Lower leg skin (tissue), 4 donors: ENCODE data around the gene CXCL10. TPM values are rescaled to one million over a fixed set of nuclear protein-coding genes. Genes with fewer than 3 reads are reported as not detected.

Experiments used
- DNase-seq, 2 donors: peaks; one replicate each; pipeline ENCODE4 v3.0.0-alpha.2; 2019; ENCODE audit warnings: low spot score in 2 of 2
- H3K4me3 ChIP-seq: fragments of 200-600 bp; sonication (generic); 2 replicates; pipeline ENCODE4 v1.5.1; 2017; ENCODE audit warnings: mild to moderate bottlenecking, low read depth; ENCODE audit not compliant: poor library complexity, severe bottlenecking
- CTCF ChIP-seq, 3 donors: fragments of 450-650 bp; IDR thresholded peaks; one replicate each; pipeline ENCODE4 v1.5.1; 2016; ENCODE audit warnings: antibody characterized with exemption in 3 of 3, mild to moderate bottlenecking in 3 of 3, moderate library complexity in 2 of 3
- POLR2A ChIP-seq, 2 donors: fragments of 450-650 bp; IDR thresholded peaks; one replicate each; pipeline ENCODE4 v1.6.1; 2016 to 2017; ENCODE audit warnings: antibody characterized with exemption in 2 of 2, mild to moderate bottlenecking in 1 of 2, moderate library complexity in 1 of 2
- WGBS, 2 donors: methylation state at CpG; one replicate each; pipeline ENCODE4 v1.1.5; 2018; 5-methylcytosine and 5-hydroxymethylcytosine counted together
- intact Hi-C: fragments of 100-400 bp; cut with DNase I; formaldehyde crosslinking; loops from one replicate; pipeline ENCODE4 v1.15.0; 2023; ENCODE audit warnings: low total_unique reads
- total RNA-seq, 4 donors: library from RNA; depleted of rRNA; stranded (reverse); fragments of >200 nt; gene quantifications; one replicate each; pipeline ENCODE4 v1.1.0, GENCODE V29; 2016

Gene CXCL10
- total RNA-seq, 4 donors from 2014 or later, result 0.30 to 0.64 TPM; not detected in 2

GRCh38 chr4:76035141-76035540 lies 11.8 kb upstream of the CXCL10 start:
- no peak for DNase-seq
- H3K4me3 ChIP-seq, result no peak overlapping the region
- intact Hi-C loops, result no loop called here
- TF ChIP-seq POLR2A (IDR thresholded peaks at IDR 0.05) (no peak), CTCF (IDR thresholded peaks at IDR 0.05) (no peak)
- 48 to 54% methylated on average over 3 of the region's 3 CpGs for WGBS, 2 donors

- 67 to 69% methylated on average over 2 of the region's 2 CpGs for WGBS, 2 donors
- DNase-seq, result no peak
- TF ChIP-seq CTCF (IDR thresholded peaks at IDR 0.05) (no peak), POLR2A (IDR thresholded peaks at IDR 0.05) (no peak)
- intact Hi-C loops, result no loop called here
- H3K4me3 ChIP-seq, result no peak overlapping the region
Measured at GRCh38 chr4:76029300-76029699, 6.0 kb upstream of the CXCL10 start.

- intact Hi-C loops, result no loop called here
- H3K4me3 ChIP-seq, result no peak overlapping the region
- TF ChIP-seq POLR2A (IDR thresholded peaks at IDR 0.05) (no peak), CTCF (IDR thresholded peaks at IDR 0.05) (no peak)
- no peak for DNase-seq
- WGBS, 2 donors, result 10 to 14% methylated on average over 6 of the region's 6 CpGs
Measured at GRCh38 chr4:76028350-76028765, 5.1 kb upstream of the CXCL10 start.

GRCh38 chr4:76024065-76024464 lies 768 bp upstream of the CXCL10 start:
- no peak overlapping the region for H3K4me3 ChIP-seq
- 76 to 78% methylated on average over 4 of the region's 4 CpGs for WGBS, 2 donors
- DNase-seq, result no peak
- intact Hi-C loops, result no loop called here
- no peak for TF ChIP-seq CTCF (IDR thresholded peaks at IDR 0.05)
- TF ChIP-seq POLR2A (IDR thresholded peaks at IDR 0.05), result no peak

GRCh38 chr4:76022677-76023076 lies 620 bp downstream of the CXCL10 start:
- intact Hi-C loops, result no loop called here
- DNase-seq, result no peak
- no peak for TF ChIP-seq POLR2A (IDR thresholded peaks at IDR 0.05)
- TF ChIP-seq CTCF (IDR thresholded peaks at IDR 0.05), result no peak
- WGBS, 2 donors, result 72 to 87% methylated on average over 2 of the region's 2 CpGs
- H3K4me3 ChIP-seq, result no peak overlapping the region

- intact Hi-C loops, result no loop called here
- TF ChIP-seq CTCF (IDR thresholded peaks at IDR 0.05) (no peak), POLR2A (IDR thresholded peaks at IDR 0.05) (no peak)
Measured at GRCh38 chr4:76022031-76022430, 1.3 kb downstream of the CXCL10 start.

More at GRCh38 chr4:76022031-76022430, 1.3 kb downstream of the CXCL10 start:
- WGBS, 2 donors, result 71 to 88% methylated on average over 4 of the region's 4 CpGs
- H3K4me3 ChIP-seq, result no peak overlapping the region
- no peak for DNase-seq
